HG03354 (cell line): ENCODE measurements around the gene TTC23L.
A peak's percentile ranks its signal among the peaks of the same experiment; 100 is the strongest.

Source experiments
- ATAC-seq: cut with Tn5 transposase; IDR thresholded peaks from one replicate; pipeline ENCODE4 v1.9.1; 2021; ENCODE audit warnings: mild to moderate bottlenecking; ENCODE audit not compliant: unreplicated experiment, poor library complexity, severe bottlenecking

The TTC23L gene

DNA sequence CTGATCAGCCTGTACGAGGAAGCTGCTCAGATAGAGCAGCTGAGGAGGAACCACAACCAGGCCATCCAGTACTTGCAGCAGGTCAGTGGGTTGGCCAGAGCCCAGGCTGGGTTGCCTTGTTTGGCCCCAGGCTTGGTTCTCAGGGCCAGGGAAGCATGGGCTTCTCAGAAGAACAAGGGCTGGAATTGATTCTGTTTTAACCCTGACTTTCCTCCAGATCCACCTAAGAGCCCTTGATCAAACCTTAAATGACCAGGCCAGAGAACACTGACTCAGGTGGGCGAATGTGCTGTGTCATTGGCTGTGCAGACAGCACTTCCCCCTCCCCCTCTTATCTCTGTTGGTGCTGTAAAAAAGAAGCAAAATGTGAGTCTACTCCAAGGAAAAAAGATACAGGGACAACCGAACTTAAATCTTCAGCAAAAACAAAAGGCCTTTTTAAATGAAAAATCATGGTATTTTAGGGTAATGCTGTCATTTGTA, 28.1 kb downstream of the TTC23L start:
- ATAC-seq = no peak

DNA sequence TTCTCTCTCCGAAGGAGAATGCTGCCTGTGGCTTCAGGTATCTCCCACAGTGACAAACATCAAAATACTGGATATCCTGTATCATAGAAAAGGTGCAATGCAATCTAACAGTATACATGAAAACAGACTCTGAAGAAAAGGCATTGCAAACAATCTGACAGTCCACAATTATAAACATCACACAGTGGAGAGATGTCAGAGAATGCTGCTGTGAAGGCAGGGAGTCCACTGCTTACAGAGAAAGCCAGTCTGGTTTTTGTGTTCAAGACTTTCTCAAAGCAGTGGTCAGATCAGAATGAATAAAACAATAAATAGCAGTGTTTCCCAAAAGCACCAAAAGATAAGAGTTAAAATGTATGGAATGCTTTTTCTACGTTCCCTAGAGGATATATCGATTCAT, 28.7 kb downstream of the TTC23L start:
- ATAC-seq = no peak

DNA sequence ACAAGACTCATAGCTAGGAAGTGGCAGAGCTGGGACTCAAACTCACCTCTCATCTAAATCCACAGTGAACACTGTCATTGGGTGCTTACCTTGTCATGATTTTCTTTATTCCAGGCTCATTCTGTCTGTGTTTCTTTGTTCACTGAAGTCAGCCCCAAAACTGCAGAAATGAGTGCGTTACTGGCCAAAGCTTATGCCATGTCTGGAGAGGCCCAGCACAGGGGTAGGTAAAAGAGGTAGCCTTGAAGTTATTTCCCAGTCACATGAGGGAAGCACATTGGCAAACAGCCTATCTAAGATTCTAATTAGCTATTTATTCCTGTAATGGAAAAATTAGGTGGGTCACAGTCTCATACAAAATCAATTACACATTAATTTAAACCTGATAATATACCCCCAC, 29.8 kb downstream of the TTC23L start:
- no peak for ATAC-seq

DNA sequence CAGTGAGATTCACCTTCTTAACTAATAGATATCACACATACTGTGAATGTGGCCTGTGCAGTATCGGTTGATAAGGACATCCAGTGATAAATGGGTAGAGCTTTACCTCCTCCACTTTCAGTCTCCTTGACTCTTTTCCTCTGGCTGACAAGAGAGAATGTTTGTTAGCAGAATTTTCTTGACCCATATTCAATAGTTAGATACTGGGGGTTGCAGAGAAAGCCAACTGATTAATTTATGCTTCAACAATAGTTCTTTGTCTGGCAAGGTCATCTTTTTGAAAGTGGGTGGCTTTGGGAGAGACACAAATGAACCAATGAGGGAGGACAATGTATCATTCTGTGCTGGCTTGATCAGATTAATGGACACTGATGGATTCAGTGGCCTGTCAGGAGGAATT, 30.3 kb downstream of the TTC23L start:
- ATAC-seq = no peak

DNA sequence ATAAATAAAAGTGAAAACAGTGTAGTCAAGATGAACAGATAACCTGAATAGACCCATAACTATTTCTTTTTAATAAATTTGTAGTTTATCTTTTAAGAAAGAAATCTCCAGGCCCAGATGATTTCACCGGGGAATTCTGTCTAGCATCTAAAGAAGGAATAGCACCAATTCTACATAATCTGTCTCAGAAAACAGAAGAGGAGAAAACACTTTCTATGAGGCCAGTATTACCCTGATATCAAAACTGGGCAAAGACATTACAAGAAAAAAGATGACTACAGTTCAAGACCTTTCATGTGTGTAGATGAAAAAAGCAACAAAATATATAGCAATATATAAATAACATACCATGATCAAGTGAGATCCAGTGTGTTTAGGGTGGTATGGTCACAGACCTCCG, 31.4 kb downstream of the TTC23L start:
- ATAC-seq = no peak

DNA sequence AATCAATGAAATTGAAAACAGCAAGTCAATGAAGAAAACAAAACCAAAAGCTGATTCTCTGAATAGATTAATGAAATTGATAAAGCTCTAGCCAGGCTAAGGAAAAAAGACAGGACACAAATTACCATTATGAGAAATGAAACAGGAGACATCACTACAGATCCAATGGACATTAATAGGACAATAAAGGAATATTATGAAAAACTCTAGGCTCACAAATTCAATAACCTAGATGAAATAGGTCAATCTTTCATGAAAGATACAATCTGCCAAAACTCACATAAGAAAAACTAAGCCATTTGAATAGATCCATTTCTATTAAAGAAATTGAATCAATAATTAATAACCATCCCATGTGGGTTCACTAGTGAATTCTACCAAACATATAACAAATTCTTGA, 37.3 kb downstream of the TTC23L start:
- ATAC-seq = no peak

DNA sequence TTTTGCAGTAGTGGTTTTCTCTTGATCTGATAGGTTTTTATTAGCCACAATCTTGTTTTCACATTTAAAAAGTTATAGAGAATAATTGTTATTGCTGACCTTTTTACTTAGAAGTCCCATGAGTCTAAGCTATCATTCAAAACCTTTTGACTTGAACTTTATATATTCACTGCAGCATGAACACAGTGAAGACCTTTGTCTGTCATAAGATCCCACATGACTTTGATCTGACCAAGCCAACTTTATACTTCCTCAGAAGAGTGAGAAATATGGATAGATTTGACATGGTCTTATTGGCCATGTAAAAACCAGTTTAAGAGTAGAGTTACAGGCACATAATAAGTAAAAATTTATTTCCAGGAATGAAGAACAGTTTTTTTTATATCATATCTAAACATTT, 42.3 kb downstream of the TTC23L start:
- ATAC-seq = no peak

DNA sequence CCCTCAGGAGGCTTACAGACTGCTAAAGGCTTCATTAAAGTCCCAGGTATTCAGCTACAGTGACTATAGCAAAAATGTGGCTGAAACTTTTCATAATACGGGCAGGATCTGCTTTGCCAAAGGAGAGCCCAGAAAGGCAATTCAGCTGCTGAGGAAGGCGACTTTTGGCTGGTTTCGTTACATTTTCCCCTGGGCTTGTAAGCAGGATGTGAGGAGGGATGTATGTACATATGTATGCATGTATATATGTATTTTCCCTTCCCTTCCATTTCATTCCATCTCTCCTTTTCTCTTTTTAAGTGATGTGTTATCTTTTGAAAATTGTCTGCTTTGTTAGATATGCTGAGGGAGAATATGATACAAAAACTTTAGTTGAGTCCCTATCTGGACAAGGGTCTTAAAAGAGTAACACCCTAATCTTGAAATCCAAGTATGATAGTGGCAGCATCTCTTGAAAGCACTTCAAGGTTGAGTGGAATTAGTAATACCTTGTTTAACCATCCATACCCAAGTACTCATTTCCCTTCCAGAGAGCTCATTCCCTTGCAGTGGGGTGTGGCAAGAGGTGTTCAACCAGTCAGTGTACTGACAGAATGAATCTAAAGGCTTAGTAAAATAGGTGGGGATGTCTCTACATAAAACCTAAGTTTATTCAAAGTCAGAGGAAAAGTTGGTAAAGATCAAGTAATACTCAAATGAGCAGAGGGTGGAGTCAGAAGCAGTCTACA, 47.6 kb downstream of the TTC23L start:
- ATAC-seq = no peak

DNA sequence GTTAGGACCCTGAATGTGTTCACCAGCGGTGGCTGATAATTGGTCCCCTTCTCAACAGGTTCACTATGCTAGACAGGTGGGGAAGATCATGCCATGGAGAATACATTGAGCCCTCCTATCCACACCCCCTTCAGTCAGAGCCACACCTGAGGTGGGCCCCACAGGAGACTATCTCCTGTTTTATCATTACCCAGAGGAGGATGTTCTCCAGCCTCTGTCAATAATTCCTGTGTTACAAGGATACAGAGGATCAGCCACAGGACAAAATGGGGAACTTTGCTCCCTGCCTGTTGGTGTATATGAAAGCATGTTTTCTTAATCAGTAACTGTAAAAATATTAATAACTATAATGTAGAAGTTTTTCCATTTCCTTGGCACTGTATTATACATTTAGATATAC, 50.4 kb downstream of the TTC23L start:
- ATAC-seq = no peak

DNA sequence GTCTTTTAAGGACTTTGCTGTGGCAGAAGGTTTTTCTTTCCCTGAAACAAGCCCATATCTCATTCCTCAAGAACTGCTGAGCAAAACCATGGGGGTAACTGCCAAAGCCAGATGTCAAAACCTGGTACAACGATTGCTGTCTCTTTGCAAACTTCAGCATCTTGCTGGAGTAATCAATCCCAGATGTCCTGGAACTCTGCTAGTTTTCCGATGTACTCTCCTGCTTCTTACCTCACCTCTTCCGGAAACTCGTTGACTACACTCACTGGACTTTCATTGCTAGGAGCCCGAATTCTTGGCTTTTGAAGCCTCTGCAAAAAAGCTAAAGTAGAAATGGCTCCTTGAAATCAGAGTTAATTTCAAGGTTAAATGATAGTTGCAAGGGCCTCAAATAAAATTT, 53.0 kb downstream of the TTC23L start:
- no peak for ATAC-seq

DNA sequence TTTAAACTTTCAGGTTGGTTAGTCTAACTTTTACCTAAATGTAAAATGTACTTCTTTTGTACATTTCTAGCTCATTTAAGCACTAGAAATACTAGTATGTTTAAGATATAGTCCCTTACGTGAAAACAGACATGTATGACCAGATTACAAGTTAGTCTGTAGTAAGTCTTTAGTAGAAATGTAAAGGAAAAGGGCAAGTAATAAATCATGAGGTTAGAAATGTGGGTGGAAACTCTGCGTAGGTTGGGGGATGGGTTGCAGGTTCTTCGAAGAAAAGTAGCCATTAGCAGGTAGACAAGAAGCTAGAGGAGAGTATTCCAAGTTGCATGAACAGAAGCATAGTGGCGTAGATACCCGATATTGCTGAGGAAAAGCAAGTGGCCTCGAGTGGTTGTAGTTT, 53.5 kb downstream of the TTC23L start:
- no peak for ATAC-seq

DNA sequence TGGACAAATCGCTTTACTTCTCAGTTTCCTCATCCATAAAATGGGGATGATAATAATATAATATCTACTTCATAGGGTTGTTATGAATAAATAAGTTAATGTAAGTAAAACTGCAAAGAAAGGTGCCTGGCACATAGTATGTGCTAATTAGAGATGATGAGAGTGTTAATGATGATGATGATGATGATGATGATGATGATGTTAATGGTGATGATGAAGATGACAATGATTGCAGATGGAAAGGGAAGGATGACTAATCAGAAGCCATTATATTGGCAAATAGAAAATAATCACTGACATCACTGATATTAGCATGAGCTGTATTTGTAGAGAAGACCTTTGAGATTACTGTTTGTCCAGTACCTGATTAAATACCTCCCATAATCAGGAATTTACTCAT, 55.8 kb downstream of the TTC23L start:
- no peak for ATAC-seq

DNA sequence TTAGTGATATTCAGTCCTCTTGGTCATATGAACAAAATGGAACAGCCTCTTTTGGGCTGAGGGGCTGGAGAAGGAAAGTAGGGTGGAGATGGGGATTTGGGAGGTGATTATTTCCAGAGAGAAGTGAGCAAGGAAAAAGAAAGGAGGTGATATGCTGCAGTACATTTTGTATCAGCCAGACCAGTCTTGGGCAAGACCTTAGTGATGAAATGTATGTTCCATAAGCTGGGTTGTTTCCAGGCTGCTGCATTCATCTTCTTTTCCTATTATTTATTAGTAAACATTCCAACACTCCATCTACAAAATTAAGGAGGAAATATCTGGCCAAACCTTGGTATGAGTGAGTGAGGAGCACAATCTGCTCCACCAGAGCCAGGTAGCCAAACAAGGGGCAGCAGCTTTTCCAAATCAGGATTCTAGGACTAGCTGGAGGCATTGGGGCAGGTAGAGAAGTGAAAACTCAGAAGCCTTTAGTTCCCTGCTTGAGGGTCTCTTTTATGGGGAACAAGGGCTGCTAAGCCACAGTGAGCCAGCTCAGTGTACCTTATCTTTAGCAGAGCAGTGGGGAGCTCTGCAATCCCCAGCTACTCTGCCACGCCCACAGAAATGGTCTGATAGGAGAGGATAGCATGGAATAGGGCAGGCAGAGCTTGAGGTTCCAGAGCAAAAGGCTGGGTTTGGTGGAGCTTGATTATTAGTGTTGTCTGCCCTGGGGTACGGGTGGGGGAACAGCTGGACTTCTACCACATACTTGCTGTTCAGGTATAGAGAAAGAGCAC, 56.9 kb downstream of the TTC23L start:
- no peak for ATAC-seq

DNA sequence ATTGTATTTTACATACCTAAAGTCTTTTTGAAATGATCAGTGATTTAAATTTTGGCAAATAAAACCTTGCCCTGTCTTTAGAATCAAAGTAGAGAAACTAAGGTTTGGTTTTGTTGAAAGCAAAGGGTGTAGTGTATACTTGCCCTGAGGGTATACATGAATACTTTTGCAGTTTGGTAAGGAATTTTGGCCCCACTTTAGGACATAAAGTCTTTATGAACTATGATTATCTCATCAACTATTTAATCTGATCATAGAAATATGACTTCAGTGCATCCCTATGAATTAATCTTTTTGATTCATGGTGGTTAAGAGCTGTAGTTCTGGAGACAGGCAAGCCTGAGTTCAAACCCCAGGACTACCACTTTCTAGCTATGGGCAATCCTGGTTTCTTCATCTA, 58.7 kb downstream of the TTC23L start:
- ATAC-seq = no peak

DNA sequence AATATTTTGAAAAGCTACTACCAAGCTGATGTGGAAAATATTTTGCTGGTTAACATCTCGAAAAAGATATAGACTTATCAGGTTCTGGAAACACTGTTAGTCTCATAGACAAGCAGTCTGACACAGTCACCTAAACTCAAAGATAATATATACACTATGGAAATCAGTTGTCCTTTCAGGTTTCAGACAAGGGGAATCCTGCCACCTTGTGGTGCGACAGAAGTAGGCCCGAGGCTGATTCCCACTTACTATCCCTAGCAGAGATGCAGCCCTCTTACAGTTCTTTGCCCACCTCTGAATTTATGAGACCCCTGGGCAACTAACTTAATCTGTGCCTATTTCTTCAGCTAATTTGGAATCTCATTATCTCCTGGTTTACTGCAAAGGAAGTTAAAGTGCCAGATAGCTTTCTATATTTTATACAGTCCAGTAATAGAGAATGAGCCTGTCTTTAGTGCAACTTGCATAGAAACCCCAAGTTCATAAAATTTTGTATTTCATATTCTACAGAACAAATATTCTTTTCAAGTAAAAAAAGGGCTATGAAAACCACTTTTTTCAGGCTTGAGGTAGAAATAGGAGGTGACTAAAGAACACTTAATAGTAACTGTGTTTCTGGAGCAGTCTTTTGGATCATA, 59.4 kb downstream of the TTC23L start:
- ATAC-seq = peak; percentile 96

DNA sequence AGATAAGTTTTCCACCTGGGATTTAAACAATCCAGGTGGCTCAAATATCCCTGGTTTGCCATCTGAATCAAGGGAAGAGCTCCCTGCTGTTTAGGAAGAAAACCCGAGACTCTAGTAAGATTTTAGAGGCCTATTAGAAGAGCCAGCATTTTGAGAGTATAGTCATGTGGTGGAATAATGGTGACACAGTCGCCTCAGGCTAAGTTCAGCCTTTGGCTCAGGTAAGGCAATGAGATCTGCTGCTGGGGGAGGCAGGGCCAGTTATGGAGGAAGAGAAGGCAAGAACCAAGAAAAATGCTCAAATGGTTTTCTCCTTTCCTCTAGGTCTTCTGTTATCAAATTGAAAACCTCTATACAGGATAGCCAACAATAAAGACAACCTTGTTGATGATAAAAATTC, 60.1 kb downstream of the TTC23L start:
- no peak for ATAC-seq

DNA sequence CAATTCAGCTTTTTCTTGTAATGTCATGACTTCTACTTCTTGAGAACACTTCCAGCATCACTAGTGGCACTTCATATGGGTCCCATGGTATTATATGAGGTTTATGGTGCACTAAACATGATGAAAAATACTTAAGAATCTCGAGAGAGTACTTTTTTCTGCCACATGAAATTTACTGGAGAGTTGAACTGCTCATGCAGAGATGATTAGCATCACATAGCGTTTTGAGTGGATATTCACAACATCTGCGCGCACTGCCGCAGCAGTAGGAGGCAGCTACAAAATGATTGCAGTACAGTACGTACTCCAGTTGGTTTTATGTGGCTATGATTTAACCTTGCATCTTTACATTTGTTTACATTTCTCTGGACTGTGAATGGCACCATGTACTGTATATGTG, 61.7 kb downstream of the TTC23L start:
- ATAC-seq = no peak

DNA sequence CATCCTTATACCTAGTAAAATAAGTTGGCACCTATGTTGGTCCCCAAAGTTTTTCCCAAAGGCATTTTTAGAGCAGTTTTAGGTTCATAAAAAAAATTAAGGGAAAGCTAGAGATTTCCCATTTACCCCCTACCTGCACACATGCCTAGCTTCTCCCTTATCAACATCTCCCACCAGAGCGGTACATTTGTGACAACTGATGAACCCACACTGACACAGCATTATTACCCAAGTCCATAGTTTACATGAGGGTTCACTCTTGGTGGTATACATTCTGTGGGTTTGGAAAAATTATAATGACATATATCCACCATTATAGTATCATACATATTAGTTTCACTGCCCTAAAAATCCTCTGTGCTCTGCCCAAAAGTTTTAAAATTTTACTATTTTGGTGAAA, 64.3 kb downstream of the TTC23L start:
- ATAC-seq = no peak

DNA sequence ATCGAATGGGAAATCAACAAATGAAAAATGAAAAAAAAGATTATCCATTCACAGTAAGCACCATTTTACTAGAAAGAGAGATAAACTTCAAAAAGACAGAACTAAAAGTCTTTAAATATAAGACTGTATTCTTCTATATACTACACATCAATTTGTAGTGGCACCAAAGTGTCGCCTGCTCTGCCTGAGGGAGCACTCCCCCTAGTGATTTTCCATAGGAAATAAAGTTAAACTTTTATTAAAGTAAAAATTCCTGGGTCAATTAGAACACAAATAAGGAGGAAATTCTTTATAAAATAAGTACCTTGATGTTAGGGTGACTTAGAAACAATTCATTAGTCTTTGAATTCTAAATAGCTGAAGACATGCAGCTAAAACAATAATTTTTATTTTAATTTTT, 66.6 kb downstream of the TTC23L start:
- no peak for ATAC-seq

DNA sequence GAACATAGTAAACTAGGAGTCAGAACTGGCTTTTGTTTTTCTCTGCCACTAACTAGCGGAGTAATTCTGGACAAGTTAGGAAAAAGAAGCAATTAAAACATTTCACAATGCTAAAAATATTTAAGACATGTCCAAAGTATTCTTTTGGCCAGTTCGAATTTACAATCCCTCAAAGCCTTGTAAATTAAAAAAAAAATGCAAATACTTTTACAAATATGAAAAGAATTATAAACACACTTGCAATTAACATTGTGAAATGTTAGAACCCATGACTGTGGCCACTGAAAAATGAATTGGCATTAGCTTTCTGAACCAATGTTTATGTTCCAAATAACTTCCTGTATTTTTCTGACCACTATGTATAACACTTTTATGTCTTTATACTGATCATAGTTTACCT, 74.1 kb downstream of the TTC23L start:
- ATAC-seq = no peak

DNA sequence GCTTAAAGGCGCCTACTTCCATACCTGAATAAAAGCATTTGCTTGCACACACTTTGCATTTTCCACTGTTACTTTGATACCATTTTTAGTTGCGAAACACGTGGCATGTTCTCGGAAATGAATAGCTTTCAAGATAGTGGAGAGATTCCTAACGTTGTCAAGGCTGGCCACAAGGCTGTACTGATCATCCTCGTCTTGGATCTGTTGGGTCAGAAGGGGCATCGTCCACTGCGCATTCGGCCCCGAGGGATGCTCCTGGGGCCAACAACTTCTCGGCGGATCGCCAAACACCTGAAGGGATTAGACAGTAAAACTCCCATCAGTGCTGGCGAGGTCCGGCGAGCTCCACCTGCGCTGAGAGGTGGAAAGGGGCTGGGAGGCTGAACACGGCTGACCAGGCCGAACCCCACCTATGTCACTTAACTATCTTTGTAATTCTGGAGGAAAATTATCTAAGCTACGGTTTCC, 75.7 kb downstream of the TTC23L start:
- ATAC-seq = peak; percentile 21
